Dermis blood vessel endothelial cell (primary cell): Measurements from ENCODE around the gene MUC2. TPM values are rescaled to one million over a fixed set of nuclear protein-coding genes. Genes with fewer than 3 reads are reported as not detected.

Experiments
- DNase-seq: peaks from one replicate; pipeline ENCODE4 v3.0.0; 2010
- total RNA-seq: library from RNA; depleted of rRNA; stranded (reverse); fragments of >200 nt; gene quantifications from 2 replicates; pipeline ENCODE4 v1.2.3, GENCODE V29; 2014

MUC2 gene
- total RNA-seq, 1 donor from 2014 or later, result not detected

DNA sequence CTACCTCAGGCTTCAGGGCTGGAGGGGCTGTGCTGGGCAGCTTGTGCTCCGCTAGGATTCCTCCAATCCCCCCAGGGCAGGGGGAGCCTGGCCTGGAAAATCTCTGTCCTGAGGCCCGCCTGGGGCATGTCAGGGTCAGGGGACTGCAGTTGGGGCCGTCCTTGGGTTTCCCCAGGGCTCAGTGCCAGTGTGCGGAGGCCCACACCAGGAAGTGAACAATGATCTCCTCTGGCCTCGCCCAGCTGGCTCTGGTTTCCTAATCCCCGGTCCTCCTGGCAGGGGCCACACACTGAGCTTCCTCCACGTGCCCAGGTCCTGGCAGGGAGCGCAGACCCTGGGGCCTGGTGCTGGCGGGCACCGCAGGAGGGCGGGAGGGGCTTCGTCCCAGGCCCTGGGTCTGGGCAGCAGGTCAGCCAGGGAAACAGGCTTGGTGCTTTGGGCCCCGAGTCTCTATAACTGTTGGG is 1.4 kb upstream of the MUC2 start:
- DNase-seq, result peak; percentile 78

DNA sequence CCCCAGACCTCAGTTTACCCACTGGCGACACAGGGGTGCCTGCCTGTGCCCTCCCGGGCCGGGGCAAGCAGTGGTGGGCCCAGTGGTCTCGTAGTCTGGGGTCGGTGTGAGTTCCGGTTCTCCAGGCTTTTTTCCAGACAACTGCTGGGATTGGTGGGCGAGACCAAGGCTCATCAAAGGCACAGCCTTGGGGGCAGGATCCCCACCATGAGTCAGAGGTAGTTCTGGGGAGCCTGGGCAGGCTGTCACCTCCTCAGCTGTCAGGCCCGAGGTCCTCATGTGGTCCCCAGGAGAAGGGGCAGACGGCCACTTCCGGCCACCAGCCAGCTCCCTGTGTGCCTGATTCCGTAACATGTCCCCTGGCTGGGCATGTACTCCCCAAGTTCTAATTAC is 827 bp upstream of the MUC2 start:
- no peak for DNase-seq

DNA sequence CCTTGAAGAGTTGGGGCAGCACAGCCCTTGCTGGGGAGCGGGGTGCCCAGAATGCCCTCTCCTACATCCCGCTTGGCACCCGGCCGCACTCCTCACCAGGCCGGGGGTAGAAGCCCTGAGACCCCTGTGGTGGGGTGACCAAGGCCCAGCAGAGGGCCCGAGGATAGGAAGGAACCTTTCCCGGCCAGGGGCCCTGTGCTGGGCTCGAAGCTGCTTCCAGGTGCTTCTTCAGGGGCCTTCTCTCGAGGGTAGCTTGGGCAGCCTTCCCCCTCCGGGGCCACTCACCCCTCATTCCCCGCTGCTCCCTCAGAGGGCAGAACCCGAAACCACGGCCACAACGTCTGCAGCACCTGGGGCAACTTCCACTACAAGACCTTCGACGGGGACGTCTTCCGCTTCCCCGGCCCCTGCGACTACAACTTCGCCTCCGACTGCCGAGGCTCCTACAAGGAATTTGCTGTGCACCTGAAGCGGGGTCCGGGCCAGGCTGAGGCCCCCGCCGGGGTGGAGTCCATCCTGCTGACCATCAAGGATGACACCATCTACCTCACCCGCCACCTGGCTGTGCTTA is 752 bp downstream of the MUC2 start:
- DNase-seq, result no peak

DNA sequence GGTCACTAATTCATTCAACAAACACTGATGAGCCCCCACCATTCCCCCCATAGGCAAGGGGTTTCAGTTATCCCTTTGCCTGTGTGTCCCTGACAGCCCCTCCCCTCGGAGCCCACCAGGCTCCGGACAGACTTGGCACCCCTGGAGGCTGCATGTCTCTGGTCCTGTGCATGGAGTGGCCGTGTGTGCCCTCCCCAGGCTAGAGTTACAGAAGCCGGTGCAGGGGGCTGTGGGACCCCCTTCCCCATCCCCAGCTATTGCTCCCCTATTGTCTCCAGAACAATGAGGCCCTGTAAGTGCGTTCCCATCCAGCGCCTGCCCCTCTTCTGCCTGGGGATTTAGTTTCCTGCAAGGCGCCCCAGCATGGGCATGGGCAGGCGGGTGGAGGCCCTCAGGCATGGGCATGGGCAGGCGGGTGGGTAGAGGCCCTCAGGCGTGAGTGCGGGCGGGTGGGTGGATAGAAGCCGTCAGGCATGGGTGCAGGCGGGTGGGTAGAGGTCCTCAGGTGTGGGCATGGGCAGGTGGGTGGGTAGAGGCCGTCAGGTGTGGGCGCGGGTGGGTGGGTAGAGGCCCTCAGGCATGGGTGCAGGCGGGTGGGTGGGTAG is 1.5 kb downstream of the MUC2 start:
- no peak for DNase-seq

DNA sequence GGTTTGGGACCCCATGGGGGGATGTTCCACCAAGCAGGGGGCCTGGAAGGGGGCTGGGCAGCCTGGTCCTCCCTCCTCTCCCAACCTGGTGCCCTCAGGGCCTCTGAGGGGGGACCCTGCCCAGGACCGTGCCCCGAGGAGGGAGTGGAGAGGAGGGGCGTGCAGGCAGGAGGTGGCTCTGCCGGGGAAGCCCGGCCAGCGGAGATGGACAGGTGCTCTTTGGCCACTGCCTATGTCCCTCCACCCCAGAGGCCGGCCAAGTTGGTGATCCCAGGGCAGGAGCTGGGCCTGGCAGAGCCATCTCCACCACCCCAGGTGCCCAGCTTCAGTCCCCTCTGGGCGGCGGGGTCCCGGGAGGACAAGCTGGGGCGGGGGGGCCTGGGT is 2.4 kb downstream of the MUC2 start:
- DNase-seq, result no peak

DNA sequence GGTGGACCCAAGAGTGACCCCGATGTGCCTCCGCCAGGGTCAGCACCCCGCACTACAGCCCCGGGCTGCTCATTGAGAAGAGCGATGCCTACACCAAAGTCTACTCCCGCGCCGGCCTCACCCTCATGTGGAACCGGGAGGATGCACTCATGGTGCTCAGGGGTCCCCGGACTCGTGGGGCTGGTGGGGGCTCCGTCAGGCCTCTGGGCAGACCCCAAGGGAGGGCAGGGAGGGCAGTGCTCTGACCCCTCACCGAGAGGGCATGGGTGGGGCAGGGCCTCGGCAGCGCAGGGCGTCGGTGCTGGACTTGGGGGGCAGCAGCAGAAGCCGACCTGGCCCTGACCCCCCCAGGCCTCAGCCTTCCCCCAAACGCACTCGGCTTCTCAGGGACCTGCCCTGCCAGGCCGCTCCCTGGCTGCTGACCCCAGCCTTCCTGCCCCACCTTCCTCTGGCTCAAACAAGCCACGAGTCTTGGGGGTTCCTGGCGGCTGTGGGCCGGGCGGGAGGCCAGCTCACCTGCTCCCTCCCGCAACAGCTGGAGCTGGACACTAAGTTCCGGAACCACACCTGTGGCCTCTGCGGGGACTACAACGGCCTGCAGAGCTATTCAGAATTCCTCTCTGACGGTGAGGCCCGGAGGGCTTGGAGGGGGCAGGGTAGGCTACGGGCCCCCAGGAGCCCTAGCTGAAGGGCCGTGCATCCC is 2.9 kb downstream of the MUC2 start:
- no peak for DNase-seq

DNA sequence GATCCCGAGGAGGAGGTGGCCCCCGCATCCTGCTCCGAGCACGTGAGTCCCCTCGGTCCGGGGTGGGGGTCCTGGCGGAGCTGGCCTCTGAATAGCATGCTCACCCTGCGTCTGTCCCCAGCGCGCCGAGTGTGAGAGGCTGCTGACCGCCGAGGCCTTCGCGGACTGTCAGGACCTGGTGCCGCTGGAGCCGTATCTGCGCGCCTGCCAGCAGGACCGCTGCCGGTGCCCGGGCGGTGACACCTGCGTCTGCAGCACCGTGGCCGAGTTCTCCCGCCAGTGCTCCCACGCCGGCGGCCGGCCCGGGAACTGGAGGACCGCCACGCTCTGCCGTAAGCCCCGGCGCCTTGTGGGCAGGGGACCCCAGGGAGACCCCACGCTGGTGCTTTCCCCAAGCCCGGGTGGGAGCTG is 3.5 kb downstream of the MUC2 start:
- DNase-seq, result no peak

DNA sequence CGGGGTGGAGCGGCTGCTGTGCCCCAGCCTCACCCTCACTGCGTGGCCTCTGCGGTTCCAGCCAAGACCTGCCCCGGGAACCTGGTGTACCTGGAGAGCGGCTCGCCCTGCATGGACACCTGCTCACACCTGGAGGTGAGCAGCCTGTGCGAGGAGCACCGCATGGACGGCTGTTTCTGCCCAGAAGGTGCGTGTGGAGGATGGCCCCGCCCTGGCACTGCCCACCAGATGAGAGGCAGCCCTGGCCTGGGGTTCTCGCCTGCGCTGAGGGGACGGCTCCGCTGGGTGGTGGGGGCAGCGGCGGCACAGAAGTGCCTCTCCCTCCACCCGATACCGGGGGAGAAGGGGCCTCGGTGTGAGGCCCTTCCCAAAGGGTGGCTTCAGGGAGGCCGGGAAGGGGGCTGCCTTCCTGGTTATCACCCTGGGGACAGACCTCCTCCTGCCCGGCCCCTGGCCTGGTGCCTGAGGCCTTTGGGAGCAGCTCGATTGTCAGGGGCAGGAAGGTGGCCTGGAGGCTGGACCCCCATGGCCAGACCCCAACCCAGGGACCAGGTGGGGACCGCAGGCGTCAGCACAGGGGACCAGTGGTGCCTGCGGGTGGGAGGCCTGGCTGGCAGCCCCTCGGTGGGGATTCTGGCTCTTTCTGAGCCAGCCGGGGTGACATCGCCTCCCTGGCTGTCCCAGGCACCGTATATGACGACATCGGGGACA is 7.1 kb downstream of the MUC2 start:
- no peak for DNase-seq

DNA sequence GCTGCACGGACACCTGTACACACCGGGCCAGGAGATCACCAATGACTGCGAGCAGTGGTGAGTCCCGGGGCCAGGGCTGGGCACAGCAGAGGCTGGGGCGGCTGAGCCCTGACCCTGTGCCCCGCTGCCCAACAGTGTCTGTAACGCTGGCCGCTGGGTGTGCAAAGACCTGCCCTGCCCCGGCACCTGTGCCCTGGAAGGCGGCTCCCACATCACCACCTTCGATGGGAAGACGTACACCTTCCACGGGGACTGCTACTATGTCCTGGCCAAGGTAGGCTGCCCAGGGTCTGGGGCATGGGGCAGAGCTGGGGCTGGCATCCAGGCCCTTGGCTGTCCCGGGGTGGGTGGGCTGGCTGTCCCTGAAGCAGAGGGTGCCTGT is 7.7 kb downstream of the MUC2 start:
- no peak for DNase-seq

DNA sequence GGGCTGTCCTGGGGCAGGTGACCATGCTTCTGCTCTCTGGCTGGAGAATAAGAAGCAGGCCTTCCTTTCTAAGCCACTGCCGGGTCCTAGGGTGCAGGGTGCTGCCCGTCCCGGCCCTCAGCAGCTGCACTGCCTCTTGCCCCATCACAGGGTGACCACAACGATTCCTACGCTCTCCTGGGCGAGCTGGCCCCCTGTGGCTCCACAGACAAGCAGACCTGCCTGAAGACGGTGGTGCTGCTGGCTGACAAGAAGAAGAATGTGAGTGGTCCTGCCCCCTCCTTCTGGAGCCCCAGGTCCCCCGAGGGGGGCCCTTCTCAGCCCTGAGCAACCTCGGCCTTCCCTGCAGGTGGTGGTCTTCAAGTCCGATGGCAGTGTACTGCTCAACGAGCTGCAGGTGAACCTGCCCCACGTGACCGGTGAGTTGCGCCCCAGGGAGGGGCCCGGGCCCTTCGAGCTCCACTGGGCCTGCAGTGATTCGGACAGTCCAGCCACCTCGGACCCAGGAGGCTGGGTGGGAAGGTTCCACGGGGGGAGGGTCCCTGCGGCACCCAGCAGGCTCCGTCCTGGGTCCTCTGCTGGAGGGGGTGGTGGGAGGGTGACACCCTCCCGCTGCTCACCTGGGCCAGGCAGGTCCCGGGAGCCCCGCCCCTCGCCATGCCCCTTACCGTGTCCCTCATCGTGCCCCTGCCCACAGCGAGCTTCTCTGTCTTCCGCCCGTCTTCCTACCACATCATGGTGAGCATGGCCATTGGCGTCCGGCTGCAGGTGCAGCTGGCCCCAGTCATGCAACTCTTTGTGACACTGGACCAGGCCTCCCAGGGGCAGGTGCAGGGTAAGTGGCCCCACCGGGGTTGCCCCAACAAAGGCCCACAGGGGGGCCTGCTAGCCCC is 8.3 kb downstream of the MUC2 start:
- no peak for DNase-seq

DNA sequence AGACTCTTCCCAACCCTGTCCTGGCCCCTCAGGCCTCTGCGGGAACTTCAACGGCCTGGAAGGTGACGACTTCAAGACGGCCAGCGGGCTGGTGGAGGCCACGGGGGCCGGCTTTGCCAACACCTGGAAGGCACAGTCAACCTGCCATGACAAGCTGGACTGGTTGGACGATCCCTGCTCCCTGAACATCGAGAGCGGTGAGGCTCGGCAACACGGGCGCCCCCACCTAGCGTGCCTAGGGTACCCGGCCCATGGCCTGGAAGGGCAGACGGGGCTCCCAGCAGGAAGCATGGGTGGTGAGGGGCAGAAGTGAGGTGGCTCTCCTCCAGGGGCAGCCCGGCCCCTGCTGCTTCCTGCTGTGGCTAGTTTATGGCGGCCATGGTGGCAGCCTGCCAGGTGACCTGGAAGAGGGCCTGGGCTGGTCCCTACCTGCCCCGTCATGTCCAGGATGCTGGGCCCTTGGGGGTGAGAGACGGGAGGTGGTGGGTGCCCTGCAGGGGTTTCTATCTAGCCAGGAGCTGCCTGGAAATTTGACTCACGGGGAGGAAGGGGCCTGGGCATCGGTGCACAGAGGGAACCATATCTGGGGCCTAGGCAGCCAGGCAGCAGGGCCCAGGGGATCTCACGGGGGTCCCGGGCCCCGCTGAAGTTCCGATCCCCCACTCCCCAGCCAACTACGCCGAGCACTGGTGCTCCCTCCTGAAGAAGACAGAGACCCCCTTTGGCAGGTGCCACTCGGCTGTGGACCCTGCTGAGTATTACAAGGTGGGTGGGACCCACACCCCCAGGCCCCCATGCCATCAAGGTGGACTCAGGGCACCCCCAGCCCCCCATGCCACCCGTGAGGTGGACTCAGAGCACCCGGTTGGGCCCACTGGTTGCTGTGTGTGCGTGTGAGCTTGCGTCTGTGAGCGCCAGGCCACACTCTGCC is 9.2 kb downstream of the MUC2 start:
- no peak for DNase-seq

DNA sequence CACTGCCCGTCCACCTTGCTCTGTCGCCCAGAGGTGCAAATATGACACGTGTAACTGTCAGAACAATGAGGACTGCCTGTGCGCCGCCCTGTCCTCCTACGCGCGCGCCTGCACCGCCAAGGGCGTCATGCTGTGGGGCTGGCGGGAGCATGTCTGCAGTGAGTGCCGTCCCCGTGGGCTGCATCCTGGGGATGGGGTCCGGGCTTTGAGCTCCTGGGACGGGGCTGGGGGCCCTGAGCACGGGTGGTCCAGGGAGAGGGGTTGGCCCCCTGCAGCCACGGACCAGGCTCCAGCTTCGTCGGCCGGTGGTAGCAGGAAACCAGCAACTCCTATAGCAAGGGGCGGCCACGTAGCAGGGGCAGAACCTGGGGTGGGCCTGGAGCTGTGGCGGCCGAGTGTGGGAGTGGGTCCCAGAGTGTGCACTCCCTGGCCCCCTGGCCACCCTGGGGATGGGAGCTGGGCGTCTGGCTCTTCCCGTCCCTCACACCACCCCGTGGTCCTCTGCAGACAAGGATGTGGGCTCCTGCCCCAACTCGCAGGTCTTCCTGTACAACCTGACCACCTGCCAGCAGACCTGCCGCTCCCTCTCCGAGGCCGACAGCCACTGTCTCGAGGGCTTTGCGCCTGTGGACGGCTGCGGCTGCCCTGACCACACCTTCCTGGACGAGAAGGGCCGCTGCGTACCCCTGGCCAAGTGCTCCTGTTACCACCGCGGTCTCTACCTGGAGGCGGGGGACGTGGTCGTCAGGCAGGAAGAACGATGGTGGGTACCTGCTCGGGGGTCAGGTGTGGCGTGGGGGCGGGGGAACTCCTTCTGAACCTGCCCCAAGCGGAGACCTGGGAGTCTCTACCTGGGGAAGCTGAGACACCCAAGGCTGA is 10.1 kb downstream of the MUC2 start:
- DNase-seq, result no peak

DNA sequence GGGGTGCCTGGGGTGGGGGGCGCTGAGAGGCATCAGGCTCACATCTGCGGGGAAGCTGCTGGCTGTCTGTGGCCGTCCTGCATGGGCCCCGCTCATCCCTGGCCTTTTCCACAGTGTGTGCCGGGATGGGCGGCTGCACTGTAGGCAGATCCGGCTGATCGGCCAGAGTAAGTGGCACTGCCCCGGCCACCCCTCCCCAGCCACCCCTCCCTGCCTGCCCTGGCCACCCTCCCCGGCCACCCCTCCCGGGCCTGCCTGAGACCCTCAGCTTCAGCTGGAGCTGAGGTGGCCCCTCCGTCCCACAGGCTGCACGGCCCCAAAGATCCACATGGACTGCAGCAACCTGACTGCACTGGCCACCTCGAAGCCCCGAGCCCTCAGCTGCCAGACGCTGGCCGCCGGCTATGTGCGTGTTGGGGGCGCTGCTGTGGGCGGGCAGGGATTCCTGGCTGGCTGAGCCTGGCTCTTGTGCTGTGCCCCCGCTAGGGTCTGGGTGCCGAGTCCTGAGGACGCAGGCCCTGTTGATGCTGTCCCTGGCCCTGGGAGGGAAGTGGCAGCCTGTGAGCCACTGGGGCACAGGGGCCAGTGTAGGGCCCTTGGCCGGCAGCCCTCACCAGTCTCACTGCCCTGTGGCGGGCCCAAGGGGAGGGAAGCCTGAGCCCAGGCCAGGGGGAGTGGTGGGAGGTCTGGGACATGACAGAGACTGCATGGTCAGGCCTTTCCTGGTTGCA is 10.9 kb downstream of the MUC2 start:
- no peak for DNase-seq

DNA sequence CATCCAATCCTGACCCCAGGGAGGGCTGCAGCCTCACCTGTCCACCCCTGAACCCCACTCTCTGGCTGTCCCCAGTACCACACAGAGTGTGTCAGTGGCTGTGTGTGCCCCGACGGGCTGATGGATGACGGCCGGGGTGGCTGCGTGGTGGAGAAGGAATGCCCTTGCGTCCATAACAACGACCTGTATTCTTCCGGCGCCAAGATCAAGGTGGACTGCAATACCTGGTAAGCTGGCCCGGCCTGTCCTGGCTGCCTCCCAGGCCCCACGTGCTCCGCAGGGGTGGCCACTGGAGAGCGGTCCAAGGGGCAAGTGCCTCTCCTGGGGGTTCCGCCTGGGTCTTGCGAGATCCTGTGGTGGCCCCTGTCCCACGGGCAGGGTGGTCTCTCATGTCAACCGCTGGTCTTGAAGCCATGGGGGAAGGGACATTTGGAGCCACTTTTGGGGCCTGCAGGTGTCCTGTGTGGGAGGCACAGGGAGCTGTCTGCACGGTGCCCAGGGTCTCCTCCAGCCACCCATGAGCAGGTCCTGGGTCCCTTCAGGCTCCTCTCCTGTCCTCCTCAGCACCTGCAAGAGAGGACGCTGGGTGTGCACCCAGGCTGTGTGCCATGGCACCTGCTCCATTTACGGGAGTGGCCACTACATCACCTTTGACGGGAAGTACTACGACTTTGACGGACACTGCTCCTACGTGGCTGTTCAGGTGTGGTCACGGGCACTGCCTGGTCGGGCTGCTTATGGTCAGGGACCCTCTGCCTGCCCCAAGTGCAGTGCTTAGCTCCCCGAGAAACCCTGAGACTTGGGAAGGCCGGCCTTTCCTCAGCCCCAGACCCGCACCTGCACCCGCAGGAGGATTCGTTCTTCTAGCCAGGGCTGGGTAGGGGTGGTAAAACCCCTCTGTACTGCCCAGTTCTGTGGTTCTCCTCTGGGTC is 11.8 kb downstream of the MUC2 start:
- no peak for DNase-seq

DNA sequence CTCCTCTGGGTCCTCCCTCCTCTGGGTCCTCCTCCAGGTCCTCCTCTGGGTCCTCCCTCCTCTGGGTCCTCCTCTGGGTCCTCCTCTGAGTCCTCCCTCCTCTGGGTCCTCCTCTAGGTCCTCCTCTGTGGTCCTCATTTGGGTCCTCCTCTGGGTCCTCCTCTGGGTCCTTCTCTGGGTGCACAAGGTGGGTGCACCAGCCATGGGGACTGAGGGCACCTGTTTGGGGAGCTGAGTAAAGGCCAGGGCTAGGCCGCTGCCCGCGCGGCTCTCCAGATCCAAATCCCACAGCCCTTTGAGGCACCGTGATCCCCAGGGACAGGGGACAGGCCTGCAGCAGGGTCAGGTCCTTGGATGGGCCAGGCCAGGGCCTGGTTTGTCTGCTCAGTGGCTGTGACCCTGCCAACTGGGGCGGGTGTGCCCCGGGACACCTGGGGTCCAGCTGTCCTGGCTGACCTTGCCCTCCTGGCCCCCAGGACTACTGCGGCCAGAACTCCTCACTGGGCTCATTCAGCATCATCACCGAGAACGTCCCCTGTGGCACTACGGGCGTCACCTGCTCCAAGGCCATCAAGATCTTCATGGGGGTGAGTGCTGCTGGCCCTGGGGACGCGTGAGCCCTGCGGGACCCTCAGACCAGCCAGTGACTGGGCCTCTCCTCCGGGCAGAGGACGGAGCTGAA is 12.7 kb downstream of the MUC2 start:
- no peak for DNase-seq

DNA sequence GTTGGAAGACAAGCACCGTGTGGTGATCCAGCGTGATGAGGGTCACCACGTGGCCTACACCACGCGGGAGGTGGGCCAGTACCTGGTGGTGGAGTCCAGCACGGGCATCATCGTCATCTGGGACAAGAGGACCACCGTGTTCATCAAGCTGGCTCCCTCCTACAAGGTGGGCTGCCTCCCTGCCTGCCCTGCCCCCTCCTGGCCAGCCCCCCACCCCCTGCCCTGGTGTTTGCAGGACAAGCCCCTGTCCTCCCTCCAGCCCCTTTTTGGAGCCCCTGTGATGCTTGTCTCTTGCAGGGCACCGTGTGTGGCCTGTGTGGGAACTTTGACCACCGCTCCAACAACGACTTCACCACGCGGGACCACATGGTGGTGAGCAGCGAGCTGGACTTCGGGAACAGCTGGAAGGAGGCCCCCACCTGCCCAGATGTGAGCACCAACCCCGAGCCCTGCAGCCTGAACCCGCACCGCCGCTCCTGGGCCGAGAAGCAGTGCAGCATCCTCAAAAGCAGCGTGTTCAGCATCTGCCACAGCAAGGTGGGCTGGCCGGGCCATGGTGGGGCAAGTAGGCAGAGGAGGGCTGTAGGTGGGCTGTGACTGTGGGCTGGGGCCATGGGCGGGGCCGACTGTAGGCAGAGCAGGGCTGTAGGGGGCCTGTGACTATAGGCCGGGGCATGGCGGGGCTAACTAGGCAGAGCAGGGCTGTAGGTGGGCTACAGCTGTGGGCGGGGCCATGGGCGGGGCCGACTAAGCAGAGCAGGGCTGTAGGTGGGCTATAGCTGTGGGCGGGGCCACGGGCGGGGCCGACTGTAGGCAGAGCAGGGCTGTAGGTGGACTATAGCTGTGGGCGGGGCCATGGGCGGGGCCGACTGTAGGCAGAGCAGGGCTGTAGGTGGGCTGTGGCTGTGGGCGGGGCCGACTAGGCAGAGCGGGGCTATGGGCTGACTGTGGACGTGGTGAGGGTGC is 13.6 kb downstream of the MUC2 start:
- no peak for DNase-seq
